ENCODE results near the gene PAQR9.

The PAQR9 gene

GRCh38 chr3:142947799-142948575 is 15.5 kb downstream of the PAQR9 start:
- DNase-seq = no peak

DNA sequence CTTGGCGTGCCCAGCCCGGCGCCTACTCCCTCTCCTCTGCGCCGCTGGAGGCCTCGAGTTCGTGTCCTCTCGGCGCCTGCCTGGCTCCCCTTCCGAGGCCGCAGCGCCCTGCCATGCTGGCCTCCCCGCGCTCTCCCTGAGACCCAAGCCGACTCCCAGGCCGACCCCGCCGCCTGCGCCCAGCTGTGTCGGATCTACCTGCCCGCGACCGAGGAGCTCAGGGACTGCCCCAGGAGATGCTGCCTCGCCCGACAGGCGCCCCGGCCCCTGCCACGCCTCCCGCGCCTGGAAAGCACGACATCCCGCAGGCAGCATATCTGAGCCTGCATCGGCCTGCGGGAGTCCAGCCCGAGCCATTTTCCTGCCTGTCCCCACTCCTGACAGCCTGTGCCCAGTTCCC is 16.1 kb downstream of the PAQR9 start:
- DNase-seq = no peak

DNA sequence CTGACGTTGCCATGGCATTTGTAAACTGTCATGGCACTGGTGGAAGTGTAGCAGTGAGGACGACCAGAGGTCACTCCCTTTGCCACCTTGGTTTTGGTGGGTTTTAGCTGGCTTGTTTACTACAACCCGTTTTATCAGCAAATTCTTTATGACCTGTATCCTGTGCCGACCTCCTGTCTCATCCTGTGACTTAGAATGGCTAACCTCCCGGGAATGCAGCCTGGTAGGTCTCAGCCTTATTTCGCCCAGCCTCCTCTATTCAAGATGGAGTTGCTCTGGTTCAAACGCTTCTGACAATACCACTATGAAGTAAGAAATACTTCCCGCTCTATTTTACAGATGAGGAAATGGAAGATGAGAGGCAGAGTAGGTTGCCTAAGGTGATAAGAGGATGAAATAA is 16.6 kb downstream of the PAQR9 start:
- no peak for DNase-seq

DNA sequence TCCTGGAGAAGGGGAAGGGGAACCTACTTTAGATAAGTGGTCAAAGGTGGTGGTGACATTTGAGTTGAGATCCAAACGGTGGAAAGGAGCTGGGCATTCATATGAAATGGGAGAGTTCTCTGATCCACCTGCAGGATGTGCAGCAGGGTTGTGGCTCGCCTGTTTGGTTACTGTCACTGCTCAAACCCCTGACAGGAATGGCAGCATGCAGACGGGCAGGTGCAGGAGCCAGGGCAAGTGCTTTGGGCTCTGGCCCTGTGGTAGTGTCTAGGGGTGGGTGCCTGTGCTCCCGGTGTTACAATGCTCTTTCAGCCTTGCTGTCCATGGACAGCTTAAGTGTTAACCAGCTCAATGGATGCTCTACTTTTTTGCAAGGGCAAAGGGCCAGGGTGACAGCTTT is 18.5 kb downstream of the PAQR9 start:
- DNase-seq = no peak

DNA sequence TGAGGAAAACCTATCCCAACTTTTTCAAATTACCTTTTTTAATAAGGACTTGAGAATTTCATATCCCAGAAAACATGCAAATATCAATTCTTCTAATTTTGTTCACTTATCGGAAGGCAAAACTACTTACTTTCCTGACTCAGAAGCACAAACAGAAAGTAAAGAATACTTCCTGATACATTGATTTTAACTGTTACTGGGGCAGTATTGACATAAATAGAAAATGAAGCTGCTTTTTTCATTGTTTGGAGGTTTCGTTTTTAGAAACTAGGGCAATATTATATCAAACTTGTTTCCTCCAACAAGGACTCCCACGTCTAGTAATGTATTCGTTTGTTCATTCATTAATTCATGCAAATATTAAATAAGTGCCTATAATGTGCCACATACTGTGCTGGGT is 19.1 kb downstream of the PAQR9 start:
- no peak for DNase-seq

DNA sequence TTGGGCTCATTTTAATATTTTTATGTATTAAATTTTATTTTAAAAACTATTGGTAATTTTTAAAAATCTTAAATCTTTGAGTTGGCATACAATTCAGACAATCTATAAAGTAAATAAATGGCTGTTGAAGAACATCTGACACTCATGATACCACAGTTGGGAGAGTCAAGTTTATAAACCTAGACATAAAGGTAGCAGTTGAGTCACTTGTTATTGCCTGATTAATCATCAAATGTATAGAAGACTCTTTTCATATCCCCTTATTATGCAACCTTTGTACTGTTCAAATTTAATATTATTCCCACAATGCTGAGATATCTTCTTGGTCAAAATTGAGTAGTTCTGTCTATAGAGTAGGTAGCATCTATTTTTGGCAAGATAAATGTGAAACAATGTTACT is 19.6 kb downstream of the PAQR9 start:
- no peak for DNase-seq

- no peak for DNase-seq
Measured at GRCh38 chr3:142943349-142943748, 20.1 kb downstream of the PAQR9 start.

- no peak for DNase-seq
Measured at GRCh38 chr3:142941373-142942123, 21.9 kb downstream of the PAQR9 start.

DNA sequence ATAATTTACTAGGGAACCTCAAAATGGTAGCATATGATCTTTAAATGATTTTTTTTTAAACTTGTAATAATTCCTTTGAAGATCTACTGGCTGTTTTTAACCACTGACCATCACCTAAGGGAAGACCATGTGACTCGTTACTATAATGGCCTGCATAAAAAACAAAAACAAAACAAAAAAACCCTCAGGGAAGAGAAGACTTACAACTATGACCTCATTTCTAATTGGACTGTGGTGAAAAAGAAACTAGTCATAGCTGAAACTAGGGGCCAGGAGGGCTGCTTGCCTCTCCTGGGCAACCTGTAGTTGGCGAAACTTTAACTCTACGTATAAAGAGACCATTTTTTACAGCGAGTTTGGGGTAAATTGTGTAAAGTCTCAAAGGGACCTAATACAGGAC is 23.0 kb downstream of the PAQR9 start:
- no peak for DNase-seq

DNA sequence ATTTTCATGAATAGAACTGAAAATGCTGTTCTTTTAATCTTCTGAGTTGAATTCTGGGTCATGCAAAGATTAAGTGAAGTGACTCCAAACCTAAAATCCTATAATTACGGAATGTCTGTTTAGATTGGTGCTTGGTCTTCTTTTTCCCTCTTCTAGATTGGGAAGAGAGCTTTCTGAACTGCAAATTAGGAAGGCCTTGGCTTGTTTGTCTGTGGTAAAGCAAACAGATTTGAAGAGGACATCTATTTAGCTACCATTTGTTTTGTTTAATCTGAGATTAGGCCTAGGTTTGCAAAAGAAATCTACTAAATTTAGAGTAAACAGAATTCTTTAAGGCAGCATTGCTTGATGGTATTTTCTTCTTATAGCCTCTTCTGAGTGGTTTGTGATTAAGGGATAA is 23.5 kb downstream of the PAQR9 start:
- no peak for DNase-seq

DNA sequence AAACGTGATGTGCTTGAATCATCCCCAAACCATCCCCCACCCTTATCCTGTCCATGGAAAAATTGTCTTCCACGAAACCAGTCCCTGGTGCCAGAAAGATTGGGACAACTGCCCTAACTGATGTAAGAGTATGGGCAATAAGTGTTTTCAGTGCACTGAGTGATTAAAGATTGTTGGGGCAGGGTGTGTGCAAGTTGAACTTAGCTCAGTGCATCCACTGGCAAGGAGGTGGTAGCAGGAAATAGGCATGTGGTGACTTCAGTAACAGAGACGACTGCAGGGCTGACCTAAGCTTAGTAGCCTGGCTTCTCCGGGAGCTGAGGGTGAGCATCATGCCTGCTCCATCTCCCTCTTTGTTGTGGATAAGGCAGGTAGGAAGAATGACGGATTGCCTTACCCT is 27.5 kb downstream of the PAQR9 start:
- DNase-seq = no peak

- no peak for DNase-seq
Measured at GRCh38 chr3:142934887-142935269, 28.6 kb downstream of the PAQR9 start.

- no peak for DNase-seq
Measured at GRCh38 chr3:142934128-142934886, 29.2 kb downstream of the PAQR9 start.

GRCh38 chr3:142931222-142931621 is 32.3 kb downstream of the PAQR9 start:
- DNase-seq = no peak

GRCh38 chr3:142930463-142930862 is 33.0 kb downstream of the PAQR9 start:
- DNase-seq = no peak

DNA sequence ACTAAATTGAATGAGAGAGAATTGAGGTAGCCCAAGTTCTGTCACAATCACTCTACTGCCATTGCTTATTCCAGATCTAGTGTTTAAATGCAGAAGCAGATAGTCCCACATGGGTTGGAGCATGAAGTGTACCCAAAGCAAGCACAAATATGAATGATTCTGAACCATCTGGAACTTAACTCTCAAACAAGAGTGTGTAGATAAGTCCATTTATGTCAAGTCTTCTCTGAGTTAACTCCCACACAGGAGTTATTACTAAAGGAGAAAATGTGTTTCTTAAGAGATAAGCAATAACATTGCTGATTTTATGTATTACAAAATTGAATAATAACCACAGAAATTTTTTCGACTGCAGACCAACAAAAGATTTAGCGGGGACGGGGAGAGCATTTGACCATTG is 33.6 kb downstream of the PAQR9 start:
- no peak for DNase-seq

- no peak for DNase-seq
Measured at GRCh38 chr3:142929109-142929508, 34.4 kb downstream of the PAQR9 start.

GRCh38 chr3:142926368-142926944 is 37.0 kb downstream of the PAQR9 start:
- DNase-seq = no peak

GRCh38 chr3:142925140-142925539 is 38.3 kb downstream of the PAQR9 start:
- DNase-seq = no peak

DNA sequence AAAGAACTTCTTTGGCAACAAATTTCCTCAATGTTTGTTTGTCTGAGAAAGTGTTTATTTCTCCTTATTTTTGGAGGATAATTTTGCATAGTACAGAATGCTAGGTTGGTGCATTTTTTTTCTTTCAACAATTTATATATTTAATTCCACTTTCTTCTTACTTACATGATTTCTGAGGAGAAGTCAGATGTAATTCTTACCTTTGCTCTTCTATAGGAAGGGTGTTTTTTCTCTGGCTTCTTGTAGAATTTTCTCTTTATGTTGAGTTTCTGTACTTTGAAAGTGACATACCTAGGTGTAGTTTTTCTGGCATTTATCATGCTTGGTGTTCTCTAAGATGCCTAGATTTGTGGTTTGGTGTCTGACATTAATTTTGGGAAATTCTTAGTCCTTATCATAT is 39.8 kb downstream of the PAQR9 start:
- no peak for DNase-seq

DNA sequence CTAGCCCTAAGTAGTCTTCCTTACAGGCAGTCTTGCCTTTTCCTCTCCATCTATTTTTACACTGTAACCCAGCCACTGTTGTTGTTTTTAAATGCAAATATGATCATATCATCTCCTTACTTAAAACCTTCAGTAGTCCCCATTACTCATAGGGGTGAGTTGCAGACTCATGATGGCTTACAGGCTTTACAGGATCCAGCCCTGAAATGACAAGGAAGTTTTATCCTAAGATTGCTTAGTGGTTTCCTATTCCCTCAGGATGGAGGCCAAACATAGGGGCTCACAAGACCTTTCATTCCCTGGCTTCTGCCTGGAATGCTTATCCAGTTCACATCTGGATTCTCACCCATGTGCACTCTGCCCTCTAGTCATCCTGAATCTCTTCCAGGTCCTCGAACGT is 46.9 kb downstream of the PAQR9 start:
- no peak for DNase-seq

GRCh38 chr3:142915636-142916035 is 47.8 kb downstream of the PAQR9 start:
- DNase-seq = no peak

DNA sequence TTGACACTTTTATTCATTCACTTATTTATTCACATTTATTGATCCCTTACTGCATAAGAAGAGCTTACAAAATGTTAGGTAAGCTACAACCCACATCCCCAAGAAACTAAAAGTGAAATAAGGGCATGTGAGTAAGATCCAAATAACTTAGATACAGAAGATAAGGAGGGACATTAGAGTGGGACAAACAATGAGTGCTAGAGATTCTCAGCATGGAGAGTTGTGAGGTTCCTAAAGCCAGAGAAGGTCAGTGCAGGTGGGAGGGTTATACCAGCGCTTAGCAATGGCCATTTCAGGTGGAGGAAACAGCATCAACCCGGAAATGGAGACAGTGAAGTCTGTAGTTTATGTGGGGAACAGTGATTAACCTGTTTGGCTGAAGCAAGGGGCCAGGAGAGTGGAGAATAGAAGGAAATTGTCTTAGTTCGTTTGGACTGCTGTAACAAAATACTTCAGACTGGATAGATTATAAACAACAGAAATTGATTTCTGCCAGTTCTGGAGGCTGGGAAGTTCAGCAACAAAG is 49.1 kb downstream of the PAQR9 start:
- no peak for DNase-seq
